Prostate gland (tissue), 2 donors: ENCODE results near the gene KCNK13.

Experiments used
- CTCF ChIP-seq, 4 experiments: fragments of 200-600 bp in 2 of 4; fragments of 450-650 bp in 2 of 4; sonication (generic) in 2 of 4; IDR thresholded peaks; 1 replicate in 3 of 4; 2 replicates in 1 of 4; pipeline ENCODE4 v1.5.1; 2016 to 2019; ENCODE audit warnings: antibody characterized with exemption in 4 of 4, mild to moderate bottlenecking in 2 of 4, moderate library complexity in 2 of 4
- POLR2AphosphoS5 ChIP-seq: sonication (generic); formaldehyde crosslinking; IDR thresholded peaks from one replicate; pipeline ENCODE4 v1.6.1; 2017; ENCODE audit warnings: antibody characterized with exemption

- no peak for TF ChIP-seq CTCF (IDR thresholded peaks at IDR 0.05)
- no peak for TF ChIP-seq POLR2AphosphoS5
Observed at GRCh38 chr14:90024910-90025309, 36.9 kb upstream of the KCNK13 start.
